Spleen (tissue), 7 donors: Measurements from ENCODE around the gene SLC29A1.

ENCODE experiments used
- POLR2A ChIP-seq, 3 donors: fragments of 450-650 bp; IDR thresholded peaks; one replicate each; pipeline ENCODE4 v1.5.1; 2017; ENCODE audit warnings: antibody characterized with exemption in 3 of 3, mild to moderate bottlenecking in 1 of 3
- TF ChIP-seq, protein P1 (sequence below), 11 experiments: fragments of 200-600 bp in 7 of 11; fragments of 450-650 bp in 4 of 11; sonication (generic) in 4 of 11; IDR thresholded peaks in 8 of 11; conservative IDR thresholded peaks in 3 of 11; 1 replicate in 7 of 11; 2 replicates in 4 of 11; pipeline versions ENCODE4 v1.4.0 to v1.8.0; 2016 to 2021; ENCODE audit warnings: antibody characterized with exemption in 11 of 11, inconsistent platforms in 4 of 11, mild to moderate bottlenecking in 1 of 11
- donor health status: DM: no; HTN: no; CAD: no; lungs with moderate emphysema.
- donor health status: DM: no; HTN: no; CAD: no.
- donor health status: DM: no; HTN: no; CAD: no.

DNA sequence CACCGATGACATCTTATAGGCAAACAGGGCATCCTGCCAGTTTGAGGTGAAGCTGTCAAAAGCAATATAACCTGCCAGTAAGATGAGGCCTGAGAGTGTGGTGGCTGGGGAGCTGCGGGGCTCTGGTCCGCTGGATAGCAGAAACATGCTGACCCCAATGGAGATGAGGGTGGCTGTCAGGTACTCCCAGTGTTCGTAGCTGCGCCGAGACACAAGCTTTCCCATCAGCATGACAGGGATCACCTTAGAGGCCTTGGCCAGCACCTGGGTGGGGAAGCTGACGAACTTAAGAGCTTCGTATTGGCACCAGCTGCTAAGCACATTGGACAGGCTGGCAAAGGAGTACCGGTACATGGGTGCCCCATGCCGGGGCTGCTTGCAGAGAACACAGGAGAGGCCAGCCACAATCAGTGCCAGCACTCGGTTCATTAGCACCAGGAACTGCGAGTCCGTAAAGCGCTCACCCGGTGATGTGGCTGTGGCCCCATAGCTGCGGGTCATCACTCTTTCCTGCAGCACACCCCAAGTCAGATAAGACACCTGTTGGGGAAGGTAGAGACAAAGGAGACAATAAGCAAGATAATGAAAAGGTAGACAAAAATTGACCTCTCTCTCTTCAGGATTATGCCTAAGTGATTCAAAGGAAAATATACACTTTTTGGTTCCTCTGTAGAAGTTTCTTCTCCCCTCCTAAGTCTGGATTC is 31.9 kb downstream of the SLC29A1 start:
- TF ChIP-seq, protein P1, sequence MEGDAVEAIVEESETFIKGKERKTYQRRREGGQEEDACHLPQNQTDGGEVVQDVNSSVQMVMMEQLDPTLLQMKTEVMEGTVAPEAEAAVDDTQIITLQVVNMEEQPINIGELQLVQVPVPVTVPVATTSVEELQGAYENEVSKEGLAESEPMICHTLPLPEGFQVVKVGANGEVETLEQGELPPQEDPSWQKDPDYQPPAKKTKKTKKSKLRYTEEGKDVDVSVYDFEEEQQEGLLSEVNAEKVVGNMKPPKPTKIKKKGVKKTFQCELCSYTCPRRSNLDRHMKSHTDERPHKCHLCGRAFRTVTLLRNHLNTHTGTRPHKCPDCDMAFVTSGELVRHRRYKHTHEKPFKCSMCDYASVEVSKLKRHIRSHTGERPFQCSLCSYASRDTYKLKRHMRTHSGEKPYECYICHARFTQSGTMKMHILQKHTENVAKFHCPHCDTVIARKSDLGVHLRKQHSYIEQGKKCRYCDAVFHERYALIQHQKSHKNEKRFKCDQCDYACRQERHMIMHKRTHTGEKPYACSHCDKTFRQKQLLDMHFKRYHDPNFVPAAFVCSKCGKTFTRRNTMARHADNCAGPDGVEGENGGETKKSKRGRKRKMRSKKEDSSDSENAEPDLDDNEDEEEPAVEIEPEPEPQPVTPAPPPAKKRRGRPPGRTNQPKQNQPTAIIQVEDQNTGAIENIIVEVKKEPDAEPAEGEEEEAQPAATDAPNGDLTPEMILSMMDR (IDR thresholded peaks at IDR 0.05 in 8 of 11, conservative IDR thresholded peaks at IDR 0.05 in 3 of 11), result no peak
- no peak for TF ChIP-seq POLR2A (IDR thresholded peaks at IDR 0.05)
